Epithelial cell of prostate (primary cell): Measurements from ENCODE around the gene ITPKC.
"Not testable (repeated sequence)": the region's sequence is repeated elsewhere in the genome, so short reads cannot be mapped to it uniquely, and the experiment has no call there.

Experiments
- DNase-seq: peaks from one replicate; pipeline ENCODE4 v3.0.0-alpha.2; 2011; ENCODE audit warnings: low read depth, low spot score
- H3K27ac ChIP-seq: fragments of 450-650 bp; 2 replicates; pipeline ENCODE4 v1.5.1; 2017; ENCODE audit warnings: mild to moderate bottlenecking

Gene ITPKC

GRCh38 chr19:40784146-40784545 lies 67.2 kb downstream of the ITPKC start:
- not testable (repeated sequence) for DNase-seq, H3K27ac ChIP-seq

- DNase-seq: no peak
- H3K27ac ChIP-seq: no peak overlapping the region
These were observed 68.6 kb downstream of the ITPKC start for GRCh38 chr19:40785526-40785925.

GRCh38 chr19:40786060-40787037 lies 69.4 kb downstream of the ITPKC start:
- no peak overlapping the region for H3K27ac ChIP-seq
- DNase-seq: no peak
